ENCODE data around the gene SPRR1A.

The SPRR1A gene

DNA sequence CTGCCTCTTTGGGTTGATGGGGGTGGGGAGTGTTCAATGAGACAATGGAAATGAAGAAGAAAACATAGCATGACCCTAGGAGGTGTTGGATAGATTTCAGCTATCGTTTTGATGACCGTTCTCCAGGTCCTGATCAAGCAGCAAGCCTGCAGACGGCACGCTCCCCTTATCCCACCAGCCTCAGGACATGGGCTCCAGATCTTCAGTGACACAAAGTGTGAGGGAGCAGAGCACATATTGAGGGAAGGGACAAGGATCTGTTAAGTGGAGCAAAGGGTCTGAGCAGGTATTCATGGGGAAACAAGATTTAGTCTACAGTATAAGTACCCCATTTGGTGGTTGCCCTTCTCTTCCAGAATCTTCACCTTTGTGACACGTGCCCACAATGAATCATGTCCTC, 32.2 kb upstream of the SPRR1A start:
- DNase-seq: no peak
- Histone ChIP-seq H3K9ac (ENCODE audit: low read length) (no peak overlapping the region), H3F3A (ENCODE audit: insufficient read depth, low read length) (no peaks in the 10 kb centered on the region), H3K27me3 (replicated peaks; ENCODE audit: insufficient read depth, low read length) (no peaks in the 10 kb centered on the region), H3K4me3 (ENCODE audit: low read length) (no peak overlapping the region), H3K36me3 (replicated peaks; ENCODE audit: insufficient read depth, low read length) (no peaks in the 10 kb centered on the region), H3K27ac (ENCODE audit: low read length) (no peak overlapping the region), H3K9me2 (replicated peaks; ENCODE audit: insufficient read depth, low read length) (no peaks in the 10 kb centered on the region), H4K20me1 (ENCODE audit: insufficient read depth, low read length) (no peaks in the 10 kb centered on the region), H3K9me3 (replicated peaks; ENCODE audit: insufficient read depth, low read length) (no peaks in the 10 kb centered on the region), H3K79me2 (ENCODE audit: low read length) (no peaks in the 10 kb centered on the region), H3K4me1 (ENCODE audit: low read length) (no peaks in the 10 kb centered on the region), H3K4me2 (ENCODE audit: low read depth, low read length) (no peak overlapping the region), H2AFZ (ENCODE audit: low read length) (no peak overlapping the region)
- no peak for TF ChIP-seq EZH2 (optimal IDR thresholded peaks at IDR 0.05; ENCODE audit: low read depth, low read length)
- TF ChIP-seq, protein P1, sequence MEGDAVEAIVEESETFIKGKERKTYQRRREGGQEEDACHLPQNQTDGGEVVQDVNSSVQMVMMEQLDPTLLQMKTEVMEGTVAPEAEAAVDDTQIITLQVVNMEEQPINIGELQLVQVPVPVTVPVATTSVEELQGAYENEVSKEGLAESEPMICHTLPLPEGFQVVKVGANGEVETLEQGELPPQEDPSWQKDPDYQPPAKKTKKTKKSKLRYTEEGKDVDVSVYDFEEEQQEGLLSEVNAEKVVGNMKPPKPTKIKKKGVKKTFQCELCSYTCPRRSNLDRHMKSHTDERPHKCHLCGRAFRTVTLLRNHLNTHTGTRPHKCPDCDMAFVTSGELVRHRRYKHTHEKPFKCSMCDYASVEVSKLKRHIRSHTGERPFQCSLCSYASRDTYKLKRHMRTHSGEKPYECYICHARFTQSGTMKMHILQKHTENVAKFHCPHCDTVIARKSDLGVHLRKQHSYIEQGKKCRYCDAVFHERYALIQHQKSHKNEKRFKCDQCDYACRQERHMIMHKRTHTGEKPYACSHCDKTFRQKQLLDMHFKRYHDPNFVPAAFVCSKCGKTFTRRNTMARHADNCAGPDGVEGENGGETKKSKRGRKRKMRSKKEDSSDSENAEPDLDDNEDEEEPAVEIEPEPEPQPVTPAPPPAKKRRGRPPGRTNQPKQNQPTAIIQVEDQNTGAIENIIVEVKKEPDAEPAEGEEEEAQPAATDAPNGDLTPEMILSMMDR (IDR thresholded peaks at IDR 0.05; ENCODE audit: low read length): no peak
- no peak for TF ChIP-seq EZH2phosphoT487 (IDR thresholded peaks at IDR 0.05; ENCODE audit: low read length)

DNA sequence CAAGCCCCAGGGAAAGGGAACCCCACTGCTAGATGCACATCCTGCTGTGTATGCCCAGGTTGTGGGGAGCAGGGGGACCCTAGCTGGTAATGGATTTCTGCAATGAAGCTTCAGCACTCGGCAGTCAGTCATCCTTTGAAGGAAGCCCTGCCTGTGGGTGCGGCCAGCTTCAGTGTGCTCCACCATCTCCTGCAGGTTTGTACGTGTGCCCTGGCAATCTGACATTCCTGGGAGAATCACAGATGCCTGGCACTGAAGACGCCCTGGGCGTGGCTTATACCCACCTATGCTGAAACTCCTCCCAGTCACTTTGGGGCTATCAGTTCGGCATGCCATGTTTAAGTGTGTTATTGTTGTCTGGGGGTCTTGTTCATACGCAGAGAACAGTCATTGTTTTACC, 30.1 kb upstream of the SPRR1A start:
- no peaks in the 10 kb centered on the region for H3K27me3 ChIP-seq (replicated peaks; ENCODE audit: insufficient read depth, low read length)
- H3K4me2 ChIP-seq (ENCODE audit: low read depth, low read length): no peak overlapping the region
- no peaks in the 10 kb centered on the region for H4K20me1 ChIP-seq (ENCODE audit: insufficient read depth, low read length)
- H3K4me3 ChIP-seq (ENCODE audit: low read length): no peak overlapping the region
- H3K79me2 ChIP-seq (ENCODE audit: low read length): no peaks in the 10 kb centered on the region
- H3K9me3 ChIP-seq (replicated peaks; ENCODE audit: insufficient read depth, low read length): no peaks in the 10 kb centered on the region
- H3F3A ChIP-seq (ENCODE audit: insufficient read depth, low read length): no peaks in the 10 kb centered on the region
- TF ChIP-seq EZH2 (optimal IDR thresholded peaks at IDR 0.05; ENCODE audit: low read depth, low read length) (no peak), EZH2phosphoT487 (IDR thresholded peaks at IDR 0.05; ENCODE audit: low read length) (no peak)
- TF ChIP-seq, protein P1 (IDR thresholded peaks at IDR 0.05; ENCODE audit: low read length): no peak
- no peaks in the 10 kb centered on the region for H3K9me2 ChIP-seq (replicated peaks; ENCODE audit: insufficient read depth, low read length)
- no peak overlapping the region for H3K9ac ChIP-seq (ENCODE audit: low read length)
- no peaks in the 10 kb centered on the region for H3K4me1 ChIP-seq (ENCODE audit: low read length)
- H3K27ac ChIP-seq (ENCODE audit: low read length): no peak overlapping the region
- no peak overlapping the region for H2AFZ ChIP-seq (ENCODE audit: low read length)
- H3K36me3 ChIP-seq (replicated peaks; ENCODE audit: insufficient read depth, low read length): no peaks in the 10 kb centered on the region
- DNase-seq: no peak

DNA sequence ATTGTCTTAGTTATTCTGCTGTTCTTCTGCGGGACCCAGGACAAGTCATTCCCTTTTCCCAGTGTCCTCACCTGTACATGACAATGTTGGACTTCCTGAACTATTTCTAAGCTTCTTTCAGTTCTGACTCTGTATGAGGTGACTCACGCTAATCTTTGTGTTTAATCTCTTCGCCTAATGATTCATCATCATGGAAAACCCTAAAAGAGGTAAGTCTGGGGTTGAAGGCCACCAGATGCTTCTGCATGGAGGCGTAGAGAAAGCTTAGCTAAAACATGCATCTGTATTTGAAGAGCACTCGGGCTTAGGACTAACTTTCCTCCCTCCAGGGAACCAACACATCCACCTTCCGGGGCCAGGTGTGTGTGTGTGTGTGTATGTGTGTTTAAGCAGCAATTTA, 29.4 kb upstream of the SPRR1A start:
- Histone ChIP-seq H3K4me2 (ENCODE audit: low read depth, low read length) (no peak overlapping the region), H3K79me2 (ENCODE audit: low read length) (no peaks in the 10 kb centered on the region), H3K9me3 (replicated peaks; ENCODE audit: insufficient read depth, low read length) (no peaks in the 10 kb centered on the region), H4K20me1 (ENCODE audit: insufficient read depth, low read length) (no peaks in the 10 kb centered on the region), H3K4me3 (ENCODE audit: low read length) (no peak overlapping the region), H3K9ac (ENCODE audit: low read length) (no peak overlapping the region), H3K9me2 (replicated peaks; ENCODE audit: insufficient read depth, low read length) (no peaks in the 10 kb centered on the region), H3F3A (ENCODE audit: insufficient read depth, low read length) (no peaks in the 10 kb centered on the region), H3K36me3 (replicated peaks; ENCODE audit: insufficient read depth, low read length) (no peaks in the 10 kb centered on the region), H3K27ac (ENCODE audit: low read length) (no peak overlapping the region), H3K27me3 (replicated peaks; ENCODE audit: insufficient read depth, low read length) (no peaks in the 10 kb centered on the region), H2AFZ (ENCODE audit: low read length) (no peak overlapping the region), H3K4me1 (ENCODE audit: low read length) (no peaks in the 10 kb centered on the region)
- TF ChIP-seq EZH2 (optimal IDR thresholded peaks at IDR 0.05; ENCODE audit: low read depth, low read length) (no peak), EZH2phosphoT487 (IDR thresholded peaks at IDR 0.05; ENCODE audit: low read length) (no peak)
- TF ChIP-seq, protein P1 (IDR thresholded peaks at IDR 0.05; ENCODE audit: low read length): no peak
- DNase-seq: no peak
